Suprapubic skin (tissue), 4 donors: ENCODE measurements around the gene ACACB.

ENCODE experiments used
- POLR2A ChIP-seq, 2 donors: fragments of 450-650 bp; IDR thresholded peaks; one replicate each; pipeline ENCODE4 v1.6.1; 2017; ENCODE audit warnings: antibody characterized with exemption in 2 of 2, mild to moderate bottlenecking in 2 of 2, moderate library complexity in 2 of 2
- POLR2AphosphoS5 ChIP-seq, 3 donors: sonication (generic); formaldehyde crosslinking; IDR thresholded peaks; one replicate each; pipeline ENCODE4 v1.6.1; 2017; ENCODE audit warnings: antibody characterized with exemption in 3 of 3
- TF ChIP-seq, protein P1 (sequence below), 2 donors: fragments of 200-600 bp in 1 of 2; fragments of 450-650 bp in 1 of 2; sonication (generic) in 1 of 2; IDR thresholded peaks; one replicate each; pipeline ENCODE4 v1.5.1; 2016 to 2019; ENCODE audit warnings: antibody characterized with exemption in 2 of 2, mild to moderate bottlenecking in 1 of 2, moderate library complexity in 1 of 2

- TF ChIP-seq POLR2A (IDR thresholded peaks at IDR 0.05) (no peak), POLR2AphosphoS5 (IDR thresholded peaks at IDR 0.05) (no peak)
- TF ChIP-seq, protein P1, sequence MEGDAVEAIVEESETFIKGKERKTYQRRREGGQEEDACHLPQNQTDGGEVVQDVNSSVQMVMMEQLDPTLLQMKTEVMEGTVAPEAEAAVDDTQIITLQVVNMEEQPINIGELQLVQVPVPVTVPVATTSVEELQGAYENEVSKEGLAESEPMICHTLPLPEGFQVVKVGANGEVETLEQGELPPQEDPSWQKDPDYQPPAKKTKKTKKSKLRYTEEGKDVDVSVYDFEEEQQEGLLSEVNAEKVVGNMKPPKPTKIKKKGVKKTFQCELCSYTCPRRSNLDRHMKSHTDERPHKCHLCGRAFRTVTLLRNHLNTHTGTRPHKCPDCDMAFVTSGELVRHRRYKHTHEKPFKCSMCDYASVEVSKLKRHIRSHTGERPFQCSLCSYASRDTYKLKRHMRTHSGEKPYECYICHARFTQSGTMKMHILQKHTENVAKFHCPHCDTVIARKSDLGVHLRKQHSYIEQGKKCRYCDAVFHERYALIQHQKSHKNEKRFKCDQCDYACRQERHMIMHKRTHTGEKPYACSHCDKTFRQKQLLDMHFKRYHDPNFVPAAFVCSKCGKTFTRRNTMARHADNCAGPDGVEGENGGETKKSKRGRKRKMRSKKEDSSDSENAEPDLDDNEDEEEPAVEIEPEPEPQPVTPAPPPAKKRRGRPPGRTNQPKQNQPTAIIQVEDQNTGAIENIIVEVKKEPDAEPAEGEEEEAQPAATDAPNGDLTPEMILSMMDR (IDR thresholded peaks at IDR 0.05): no peak
Measured at GRCh38 chr12:109124878-109125648, 8.7 kb downstream of the ACACB start.
